NCI-H187 treated with DMSO at 0.1 percent for 48 hours (cell line): ENCODE results near the gene RMI2.
"Not testable (repeated sequence)": the region's sequence is repeated elsewhere in the genome, so short reads cannot be mapped to it uniquely, and the experiment has no call there.

Experiments
- DNase-seq: peaks from one replicate; lab custom pipeline; 2025; lab: John Stamatoyannopoulos, UW

Gene RMI2

GRCh38 chr16:11354733-11355574, 9.7 kb downstream of the RMI2 start:
- DNase-seq, result no peak

GRCh38 chr16:11355862-11356261, 10.6 kb downstream of the RMI2 start:
- DNase-seq, result no peak

GRCh38 chr16:11356573-11357331, 11.5 kb downstream of the RMI2 start:
- no peak for DNase-seq

- DNase-seq, result no peak
Measured at GRCh38 chr16:11358531-11358930, 13.3 kb downstream of the RMI2 start.

- DNase-seq, result no peak
Measured at GRCh38 chr16:11359370-11359769, 14.1 kb downstream of the RMI2 start.

- DNase-seq, result no peak
Measured at GRCh38 chr16:11360641-11361373, 15.5 kb downstream of the RMI2 start.

GRCh38 chr16:11361701-11362451, 16.6 kb downstream of the RMI2 start:
- DNase-seq, result no peak

GRCh38 chr16:11363927-11364258, 18.6 kb downstream of the RMI2 start:
- DNase-seq, result no peak

GRCh38 chr16:11367483-11367906, 22.2 kb downstream of the RMI2 start:
- no peak for DNase-seq

- no peak for DNase-seq
Measured at GRCh38 chr16:11370084-11370931, 25.0 kb downstream of the RMI2 start.

- not testable (repeated sequence) for DNase-seq
Measured at GRCh38 chr16:11370932-11371279, 25.6 kb downstream of the RMI2 start.

GRCh38 chr16:11372073-11372828, 27.0 kb downstream of the RMI2 start:
- no peak for DNase-seq

GRCh38 chr16:11372829-11373306, 27.6 kb downstream of the RMI2 start:
- no peak for DNase-seq

GRCh38 chr16:11374255-11374654, 29.0 kb downstream of the RMI2 start:
- DNase-seq, result no peak

- no peak for DNase-seq
Measured at GRCh38 chr16:11377154-11377553, 31.9 kb downstream of the RMI2 start.

- DNase-seq, result not testable (repeated sequence)
Measured at GRCh38 chr16:11378951-11379350, 33.7 kb downstream of the RMI2 start.

GRCh38 chr16:11379420-11379819, 34.2 kb downstream of the RMI2 start:
- no peak for DNase-seq

GRCh38 chr16:11380836-11381235, 35.6 kb downstream of the RMI2 start:
- no peak for DNase-seq

- DNase-seq, result no peak
Measured at GRCh38 chr16:11383481-11384183, 38.4 kb downstream of the RMI2 start.
